Neural cell (in vitro differentiated cells): ENCODE measurements around the gene TADA3. TPM values are rescaled to one million over a fixed set of nuclear protein-coding genes. Genes with fewer than 3 reads are reported as not detected.
"Not testable (repeated sequence)": the region's sequence is repeated elsewhere in the genome, so short reads cannot be mapped to it uniquely, and the experiment has no call there.

Source experiments
- H2AFZ ChIP-seq: fragments of 200-600, 300-800 bp; sonication (generic), shearing (Covaris generic); 2 replicates; pipeline ENCODE4 v1.6.0; 2014; ENCODE audit warnings: low read depth, mild to moderate bottlenecking, antibody characterized with exemption, low read length, moderate library complexity
- H3F3A ChIP-seq: fragments of 200-600 bp; shearing (Covaris generic); 2 replicates; pipeline ENCODE4 v1.6.1; 2016; ENCODE audit warnings: mild to moderate bottlenecking, moderate library complexity, mixed read lengths, antibody characterized with exemption, low read length; ENCODE audit not compliant: insufficient read depth, poor library complexity, severe bottlenecking
- H3K27ac ChIP-seq: fragments of 200-600, 300-800 bp; sonication (generic), shearing (Covaris generic); 2 replicates; pipeline ENCODE4 v1.5.1; 2014; ENCODE audit warnings: mild to moderate bottlenecking, low read length, moderate library complexity
- H3K27me3 ChIP-seq: fragments of 300-800, 200-600 bp; sonication (generic), shearing (Covaris generic); 2 replicates; pipeline ENCODE4 v1.6.0; 2014; ENCODE audit warnings: mild to moderate bottlenecking, low read depth, low read length, moderate library complexity; ENCODE audit not compliant: insufficient read depth
- H3K36me3 ChIP-seq: fragments of 300-800, 200-600 bp; sonication (generic), shearing (Covaris generic); 2 replicates; pipeline ENCODE4 v1.5.1; 2014; ENCODE audit warnings: mild to moderate bottlenecking, antibody characterized with exemption, low read length, moderate library complexity; ENCODE audit not compliant: insufficient read depth
- H3K4me2 ChIP-seq: fragments of 300-800, 200-600 bp; sonication (generic), shearing (Covaris generic); 2 replicates; pipeline ENCODE4 v1.6.0; 2014; ENCODE audit warnings: mild to moderate bottlenecking, low read length
- H3K4me3 ChIP-seq: fragments of 300-800, 200-600 bp; sonication (generic), shearing (Covaris generic); 2 replicates; pipeline ENCODE4 v1.5.1; 2014; ENCODE audit warnings: mild to moderate bottlenecking, low read length, moderate library complexity
- H3K79me2 ChIP-seq: fragments of 200-600 bp; shearing (Covaris generic); replicated peaks from 2 replicates; pipeline ENCODE4 v1.6.0; 2014; ENCODE audit warnings: mild to moderate bottlenecking, low read length, moderate library complexity; ENCODE audit not compliant: insufficient read depth
- H3K9ac ChIP-seq: fragments of 300-800, 200-600 bp; sonication (generic), shearing (Covaris generic); 2 replicates; pipeline ENCODE4 v1.6.1; 2016; ENCODE audit warnings: mild to moderate bottlenecking, low read length, mixed read lengths
- H3K9me2 ChIP-seq: fragments of 200-600 bp; shearing (Covaris generic); 2 replicates; pipeline ENCODE4 v1.6.1; 2016; ENCODE audit warnings: mild to moderate bottlenecking, low read length, mixed read lengths; ENCODE audit not compliant: insufficient read depth
- H3K9me3 ChIP-seq: fragments of 200-600, 300-800 bp; sonication (generic), shearing (Covaris generic); 2 replicates; pipeline ENCODE4 v1.6.1; 2016; ENCODE audit warnings: mild to moderate bottlenecking, mixed run types, low read length, moderate library complexity, mixed read lengths
- H4K20me1 ChIP-seq: fragments of 200-600 bp; shearing (Covaris generic); 2 replicates; pipeline ENCODE4 v1.6.1; 2016; ENCODE audit warnings: mild to moderate bottlenecking, mixed run types; ENCODE audit not compliant: insufficient read depth
- CTCF ChIP-seq: fragments of 450-650 bp; IDR thresholded peaks from 2 replicates; pipeline ENCODE4 v1.5.1; 2014; ENCODE audit warnings: antibody characterized with exemption, mild to moderate bottlenecking, moderate library complexity; ENCODE audit not compliant: poor library complexity, severe bottlenecking
- EP300 ChIP-seq: fragments of 450-650 bp; conservative IDR thresholded peaks from 2 replicates; pipeline ENCODE4 v1.6.1; 2014; ENCODE audit warnings: antibody characterized with exemption, mild to moderate bottlenecking, moderate library complexity; ENCODE audit not compliant: poor library complexity, severe bottlenecking
- EZH2 ChIP-seq: fragments of 200-600, 300-800 bp; shearing (Covaris generic), sonication (generic); IDR thresholded peaks from 2 replicates; pipeline ENCODE4 v1.6.1; 2014; ENCODE audit warnings: antibody characterized with exemption, low read length, borderline replicate concordance, mild to moderate bottlenecking; ENCODE audit not compliant: insufficient read depth, poor library complexity, severe bottlenecking
- MXI1 ChIP-seq: fragments of 450-650 bp; conservative IDR thresholded peaks from 2 replicates; pipeline ENCODE4 v1.6.1; 2014; ENCODE audit warnings: antibody characterized with exemption, mild to moderate bottlenecking; ENCODE audit not compliant: poor library complexity, severe bottlenecking
- POLR2AphosphoS5 ChIP-seq: IDR thresholded peaks from 2 replicates; pipeline ENCODE4 v1.6.1; 2012
- RAD21 ChIP-seq: fragments of 450-650 bp; conservative IDR thresholded peaks from 2 replicates; pipeline ENCODE4 v1.6.1; 2014; ENCODE audit warnings: antibody characterized with exemption, mild to moderate bottlenecking, moderate library complexity
- REST ChIP-seq: IDR thresholded peaks from 2 replicates; pipeline ENCODE4 v1.6.1; 2012; ENCODE audit warnings: borderline replicate concordance
- SMC3 ChIP-seq: fragments of 450-650 bp; conservative IDR thresholded peaks from 2 replicates; pipeline ENCODE4 v1.6.1; 2014; ENCODE audit warnings: antibody characterized with exemption, mild to moderate bottlenecking, moderate library complexity; ENCODE audit not compliant: poor library complexity
- TAF1 ChIP-seq: IDR thresholded peaks from 2 replicates; pipeline ENCODE4 v1.6.1; 2012; ENCODE audit warnings: low read depth
- polyA plus RNA-seq: library from polyadenylated mRNA; depleted of rRNA; stranded (reverse); fragments of >200 nt; gene quantifications from 2 replicates; pipeline ENCODE4 v1.2.3, GENCODE V29; 2014

Gene TADA3
- polyA plus RNA-seq, 1 donor from 2014 or later, result 55.4 TPM

- Histone ChIP-seq H3F3A (no peaks in the 10 kb centered on the region), H2AFZ (no peak overlapping the region), H3K4me3 (no peak overlapping the region), H3K36me3 (no peaks in the 10 kb centered on the region), H3K79me2 (no peaks in the 10 kb centered on the region), H3K27me3 (no peaks in the 10 kb centered on the region), H3K4me2 (no peak overlapping the region), H3K27ac (no peak overlapping the region), H4K20me1 (no peaks in the 10 kb centered on the region), H3K9ac (no peak overlapping the region), H3K9me3 (no peaks in the 10 kb centered on the region), H3K9me2 (no peaks in the 10 kb centered on the region)
- TF ChIP-seq EZH2 (no peak), EP300 (no peak), POLR2AphosphoS5 (no peak), RAD21 (no peak), CTCF (no peak), TAF1 (no peak), REST (no peak), SMC3 (no peak), MXI1 (no peak)
Observed at GRCh38 chr3:9776896-9777693, 15.2 kb downstream of the TADA3 start.

- H3K9me3 ChIP-seq, H3K36me3 ChIP-seq, H3K4me3 ChIP-seq, H3F3A ChIP-seq, H3K4me2 ChIP-seq, H3K9me2 ChIP-seq, H4K20me1 ChIP-seq, H3K27ac ChIP-seq, H3K27me3 ChIP-seq, H3K9ac ChIP-seq, H3K79me2 ChIP-seq, H2AFZ ChIP-seq: not testable (repeated sequence)
Observed at GRCh38 chr3:9771007-9771406, 21.3 kb downstream of the TADA3 start.
